22Rv1 (cell line): Measurements from ENCODE around the gene AATF.

Experiments
- H3K27ac ChIP-seq: fragments of 450-650 bp; 2 replicates; pipeline ENCODE4 v1.5.1; 2017
- ZFX ChIP-seq: fragments of 450-650 bp; IDR thresholded peaks from 2 replicates; pipeline ENCODE4 v1.6.1; 2017; ENCODE audit warnings: antibody characterized with exemption, borderline replicate concordance
- TF ChIP-seq, protein P1 (sequence below): fragments of 450-650 bp; IDR thresholded peaks from 2 replicates; pipeline ENCODE4 v1.5.1; 2017; ENCODE audit warnings: mild to moderate bottlenecking

The AATF gene

DNA sequence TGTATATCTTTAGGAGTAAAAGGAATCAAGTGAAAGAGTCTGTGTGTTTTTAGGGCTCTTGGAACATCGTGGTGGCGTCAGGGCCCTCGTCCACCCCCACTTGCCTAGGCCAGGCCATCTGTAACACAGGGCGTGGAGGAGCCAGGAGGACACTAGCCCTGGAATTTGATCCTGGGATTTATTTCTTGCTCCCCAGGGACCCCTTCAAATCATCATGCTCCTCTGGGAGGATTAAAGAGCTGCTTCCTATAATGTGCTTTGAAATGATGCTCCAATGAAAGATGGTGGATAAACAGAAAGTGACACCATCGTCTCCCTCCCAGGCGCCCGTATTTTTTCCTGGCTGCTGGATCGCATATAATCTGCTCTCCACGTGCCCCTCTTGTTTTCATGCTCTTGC, 113.3 kb downstream of the AATF start:
- no peak overlapping the region for H3K27ac ChIP-seq

DNA sequence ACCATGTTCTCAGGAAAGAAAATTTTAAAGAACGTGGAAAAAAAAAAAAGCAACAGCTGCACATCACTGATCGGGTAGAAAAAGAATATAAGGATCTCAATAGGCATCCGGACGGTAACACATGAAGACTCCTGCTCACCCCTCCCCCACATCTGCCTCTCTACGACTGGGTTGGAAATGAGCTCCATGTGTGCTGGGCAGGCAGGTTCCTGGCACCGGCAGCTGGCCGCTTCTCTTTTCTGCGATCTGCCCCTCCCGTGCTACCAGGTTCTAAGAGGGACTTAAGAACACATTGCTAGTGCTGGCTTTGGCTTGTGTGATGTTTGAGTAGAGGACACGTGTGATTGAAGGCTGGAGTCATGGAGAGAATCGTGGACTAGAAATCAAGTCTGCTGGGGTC, 115.5 kb downstream of the AATF start:
- H3K27ac ChIP-seq = no peak overlapping the region
- TF ChIP-seq ZFX = no peak
- TF ChIP-seq, protein P1, sequence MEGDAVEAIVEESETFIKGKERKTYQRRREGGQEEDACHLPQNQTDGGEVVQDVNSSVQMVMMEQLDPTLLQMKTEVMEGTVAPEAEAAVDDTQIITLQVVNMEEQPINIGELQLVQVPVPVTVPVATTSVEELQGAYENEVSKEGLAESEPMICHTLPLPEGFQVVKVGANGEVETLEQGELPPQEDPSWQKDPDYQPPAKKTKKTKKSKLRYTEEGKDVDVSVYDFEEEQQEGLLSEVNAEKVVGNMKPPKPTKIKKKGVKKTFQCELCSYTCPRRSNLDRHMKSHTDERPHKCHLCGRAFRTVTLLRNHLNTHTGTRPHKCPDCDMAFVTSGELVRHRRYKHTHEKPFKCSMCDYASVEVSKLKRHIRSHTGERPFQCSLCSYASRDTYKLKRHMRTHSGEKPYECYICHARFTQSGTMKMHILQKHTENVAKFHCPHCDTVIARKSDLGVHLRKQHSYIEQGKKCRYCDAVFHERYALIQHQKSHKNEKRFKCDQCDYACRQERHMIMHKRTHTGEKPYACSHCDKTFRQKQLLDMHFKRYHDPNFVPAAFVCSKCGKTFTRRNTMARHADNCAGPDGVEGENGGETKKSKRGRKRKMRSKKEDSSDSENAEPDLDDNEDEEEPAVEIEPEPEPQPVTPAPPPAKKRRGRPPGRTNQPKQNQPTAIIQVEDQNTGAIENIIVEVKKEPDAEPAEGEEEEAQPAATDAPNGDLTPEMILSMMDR = no peak

More for the DNA sequence above, 113.3 kb downstream of the AATF start:
- TF ChIP-seq, protein P1 = no peak
- no peak for TF ChIP-seq ZFX

DNA sequence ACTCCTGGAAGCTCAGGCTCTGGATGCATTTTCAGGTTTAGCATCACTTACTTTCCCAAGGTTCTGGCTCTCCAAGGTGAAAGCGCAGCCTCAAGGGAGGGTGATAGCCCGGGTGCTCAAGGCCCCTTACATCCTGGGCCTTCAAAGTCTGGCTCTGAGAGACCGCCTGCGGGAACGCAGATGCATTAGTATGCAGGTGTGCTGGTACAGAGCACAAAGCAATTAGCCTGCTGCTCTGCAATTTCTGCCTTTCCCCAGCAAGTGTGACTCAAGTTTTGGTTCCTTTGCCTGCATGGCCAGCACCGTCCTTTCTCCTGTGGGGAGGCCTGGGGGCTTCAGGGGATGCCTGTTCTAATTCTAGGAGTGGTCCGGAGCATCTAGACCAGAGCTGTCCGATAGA, 116.2 kb downstream of the AATF start:
- TF ChIP-seq ZFX = no peak
- TF ChIP-seq, protein P1 = no peak
- H3K27ac ChIP-seq = no peak overlapping the region

DNA sequence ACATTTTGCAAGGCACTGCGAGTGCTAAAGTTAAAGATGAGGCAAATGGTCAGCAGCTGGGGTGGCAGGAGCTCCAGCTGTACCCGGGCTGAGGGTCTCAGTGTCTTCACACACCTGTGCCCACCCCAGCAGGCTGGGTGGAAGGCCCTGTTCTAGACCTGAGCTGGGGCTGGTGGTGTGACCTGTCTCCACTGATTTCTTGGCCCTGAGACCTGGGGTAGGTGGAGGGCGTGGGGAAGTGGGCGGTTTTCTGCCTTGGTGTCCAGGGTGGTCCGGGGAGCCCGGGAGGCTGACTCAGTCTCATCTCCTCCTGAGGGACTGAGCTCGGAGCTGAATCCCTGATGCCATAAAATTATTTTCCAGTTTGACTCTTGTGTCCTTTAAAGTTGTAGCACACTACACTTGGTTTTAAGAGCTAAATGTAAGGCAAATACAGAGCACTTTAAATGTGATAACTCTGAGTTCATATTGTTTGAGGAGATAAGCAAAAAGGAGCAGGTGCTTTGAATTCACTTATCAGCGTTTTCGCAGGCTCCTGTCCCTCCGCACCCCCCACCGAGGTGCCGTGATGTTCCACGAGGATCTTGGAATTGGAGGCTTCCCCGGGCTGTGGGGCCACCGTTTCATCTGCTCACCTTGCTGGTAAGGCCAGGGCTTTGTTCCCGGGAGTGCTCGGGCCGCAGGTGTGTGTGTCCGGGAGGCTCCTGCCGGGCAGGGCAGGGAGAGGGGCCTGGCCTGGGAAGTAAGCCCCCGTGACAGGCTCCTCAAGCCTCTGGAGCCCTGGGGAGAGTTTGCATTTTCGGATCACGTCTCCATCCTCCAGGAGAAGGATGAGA, 117.0 kb downstream of the AATF start:
- TF ChIP-seq, protein P1 = no peak
- TF ChIP-seq ZFX = no peak

DNA sequence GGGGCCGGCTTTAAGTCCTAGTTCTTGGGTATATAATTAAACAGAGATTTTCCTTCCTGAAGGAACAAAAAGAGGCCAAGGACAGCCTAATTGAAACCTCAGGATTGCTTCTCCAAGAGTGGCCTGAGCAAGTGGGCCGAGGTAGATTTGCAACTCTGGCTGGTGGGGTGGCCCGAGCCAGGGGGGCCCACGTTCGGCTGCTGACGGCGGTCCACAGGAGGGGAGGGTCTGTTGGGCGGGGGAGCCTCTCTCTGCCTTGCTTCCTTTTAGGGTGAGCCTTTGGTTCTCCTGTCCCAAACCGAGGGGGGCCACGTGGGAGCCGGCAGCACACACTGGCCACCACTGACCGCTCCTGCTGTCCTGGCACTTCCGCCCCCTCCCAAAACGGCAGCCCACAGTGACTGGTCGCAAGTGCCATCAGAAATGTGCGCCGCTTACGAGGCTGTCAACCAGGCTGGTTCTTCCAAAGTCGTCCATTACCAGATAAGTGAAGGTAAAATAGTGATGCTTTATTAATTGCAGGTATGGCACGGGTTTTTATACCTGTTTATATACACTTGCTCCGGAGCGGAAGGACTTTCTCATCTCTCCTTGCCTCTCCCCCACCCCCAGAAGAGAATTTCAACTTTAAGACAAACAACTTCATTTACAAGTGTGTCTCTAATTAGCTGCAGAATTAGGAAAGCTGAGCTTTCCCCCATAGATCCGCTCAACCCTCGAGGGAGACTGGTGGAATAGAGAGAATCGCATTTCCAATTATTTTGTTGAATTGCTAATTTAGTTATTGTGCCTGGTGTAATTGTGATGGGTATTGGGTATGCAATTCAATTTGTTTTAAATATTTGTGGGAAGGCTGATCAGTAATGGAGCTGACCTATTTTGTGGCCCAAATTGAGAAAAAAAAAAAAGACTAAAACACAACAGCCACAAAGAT, 117.8 kb downstream of the AATF start:
- TF ChIP-seq, protein P1 = no peak
- no peak for TF ChIP-seq ZFX
- no peak overlapping the region; the same call in 1 of the 2 replicates for H3K27ac ChIP-seq

More for the DNA sequence above, 117.0 kb downstream of the AATF start:
- H3K27ac ChIP-seq = no peak overlapping the region

DNA sequence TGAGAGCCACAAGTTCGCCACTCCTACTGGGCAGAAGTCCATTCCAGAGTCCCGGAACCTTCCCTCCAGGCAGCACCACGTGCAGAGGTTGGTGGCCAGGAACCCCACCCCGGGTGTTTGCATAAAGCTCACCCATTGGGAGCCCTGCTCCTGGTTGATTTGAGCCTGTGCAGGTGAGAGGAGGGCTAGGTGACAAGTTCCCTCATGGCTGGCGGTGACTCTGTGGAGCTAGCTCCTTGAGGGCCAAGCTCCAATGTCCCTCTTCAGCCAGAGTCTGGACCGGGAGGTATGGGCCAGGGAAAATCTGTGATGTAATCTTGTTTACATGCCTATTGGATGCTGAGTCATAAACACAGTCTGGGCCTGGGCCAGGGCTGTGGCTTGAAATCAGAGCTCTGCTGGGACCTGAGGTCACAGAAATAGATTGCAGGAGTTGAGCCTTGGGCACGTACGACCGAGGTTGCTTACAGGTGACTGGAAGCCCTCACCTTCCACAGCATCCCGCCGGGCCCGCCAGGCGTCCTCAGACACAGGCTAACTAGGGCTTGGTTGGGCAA, 118.9 kb downstream of the AATF start:
- H3K27ac ChIP-seq = peak overlapping the region; percentile 63
- no peak for TF ChIP-seq ZFX
- TF ChIP-seq, protein P1 = no peak
